Chondrocyte (in vitro differentiated cells): ENCODE measurements around the gene SUMO3. TPM values are rescaled to one million over a fixed set of nuclear protein-coding genes. Genes with fewer than 3 reads are reported as not detected.

Experiments used
- DNase-seq: peaks from one replicate; pipeline ENCODE4 v3.0.0; 2021; ENCODE audit warnings: mixed read lengths, low spot score
- H3K27ac Mint-ChIP-seq: one replicate; pipeline ENCODE4 v1.8.0; 2021; ENCODE audit warnings: mild to moderate bottlenecking, moderate library complexity, mixed read lengths; ENCODE audit not compliant: unreplicated experiment
- H3K27me3 Mint-ChIP-seq: 2 replicates; pipeline ENCODE4 v1.8.0; 2021; ENCODE audit warnings: low read depth, mixed read lengths
- H3K36me3 Mint-ChIP-seq: 2 replicates; pipeline ENCODE4 v1.8.0; 2021; ENCODE audit warnings: low read depth, mixed read lengths
- H3K4me1 Mint-ChIP-seq: 2 replicates; pipeline ENCODE4 v1.8.0; 2021; ENCODE audit warnings: low read depth, mild to moderate bottlenecking, mixed read lengths
- H3K4me3 Mint-ChIP-seq: one replicate; pipeline ENCODE4 v1.8.0; 2021; ENCODE audit warnings: mild to moderate bottlenecking, moderate library complexity, mixed read lengths; ENCODE audit not compliant: unreplicated experiment
- H3K9me3 Mint-ChIP-seq: 2 replicates; pipeline ENCODE4 v1.8.0; 2021; ENCODE audit warnings: low read depth, mixed read lengths
- CTCF ChIP-seq: fragments of 200-600 bp; sonication (generic); IDR thresholded peaks from 2 replicates; pipeline ENCODE4 v1.5.0; 2021; ENCODE audit warnings: antibody characterized with exemption, mild to moderate bottlenecking, moderate library complexity
- total RNA-seq: library from RNA; stranded (reverse); gene quantifications from 3 replicates; pipeline ENCODE4 v1.2.1, GENCODE V29; 2021

Gene SUMO3
- total RNA-seq, 1 donor from 2014 or later: 51.3 TPM

DNA sequence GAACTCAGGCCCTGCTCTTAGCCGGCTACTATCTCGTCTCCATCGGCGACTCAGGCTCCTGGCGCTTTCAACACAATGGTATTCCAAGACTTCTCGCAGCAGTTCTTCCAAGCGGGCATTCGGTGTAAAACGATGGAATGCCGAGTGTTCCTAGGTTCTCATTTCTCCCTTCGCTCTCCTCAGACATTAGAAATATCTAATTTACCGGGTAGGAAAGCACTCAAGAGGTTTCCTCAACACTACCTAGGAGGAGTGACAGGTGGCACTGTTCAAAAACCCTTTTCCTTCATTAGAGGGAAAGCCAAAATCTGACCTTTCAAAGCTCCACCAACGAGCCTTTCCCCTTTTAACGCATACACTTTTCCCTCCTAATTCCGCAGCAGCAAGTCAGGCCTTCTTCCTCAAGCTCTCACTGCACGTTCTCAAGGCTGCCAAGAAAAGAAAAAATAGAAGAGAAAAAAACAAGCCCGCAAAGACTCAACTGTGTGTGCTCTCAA, 16.8 kb downstream of the SUMO3 start:
- peak overlapping the region; percentile 94 for H3K4me3 Mint-ChIP-seq
- H3K9me3 Mint-ChIP-seq: no peaks in the 10 kb centered on the region
- peak overlapping the region; percentile 93 for H3K27ac Mint-ChIP-seq
- H3K27me3 Mint-ChIP-seq: no peaks in the 10 kb centered on the region
- H3K36me3 Mint-ChIP-seq: peaks cover 8% of the 10 kb centered on the region
- no peak for DNase-seq
- peaks cover 32% of the 10 kb centered on the region for H3K4me1 Mint-ChIP-seq
- TF ChIP-seq CTCF: peak; percentile 74

GRCh38 chr21:44800103-44800502, 17.8 kb downstream of the SUMO3 start:
- Mint-ChIP-seq H3K4me3 (peak overlapping the region; percentile 94), H3K36me3 (peaks cover 6% of the 10 kb centered on the region), H3K27ac (peak overlapping the region; percentile 10), H3K27me3 (no peaks in the 10 kb centered on the region), H3K4me1 (peaks cover 32% of the 10 kb centered on the region), H3K9me3 (no peaks in the 10 kb centered on the region)
- peak; percentile 78 for TF ChIP-seq CTCF
- no peak for DNase-seq

GRCh38 chr21:44799646-44800045, 18.2 kb downstream of the SUMO3 start:
- peak overlapping the region; percentile 94 for H3K4me3 Mint-ChIP-seq
- TF ChIP-seq CTCF: no peak
- no peak overlapping the region for H3K27ac Mint-ChIP-seq

GRCh38 chr21:44797775-44798174, 20.1 kb downstream of the SUMO3 start:
- no peak for TF ChIP-seq CTCF
- no peaks in the 10 kb centered on the region for H3K27me3 Mint-ChIP-seq

More at GRCh38 chr21:44799646-44800045, 18.2 kb downstream of the SUMO3 start:
- no peaks in the 10 kb centered on the region for H3K9me3 Mint-ChIP-seq
- no peak for DNase-seq
- peaks cover 32% of the 10 kb centered on the region for H3K4me1 Mint-ChIP-seq
- no peaks in the 10 kb centered on the region for H3K27me3 Mint-ChIP-seq
- peaks cover 4% of the 10 kb centered on the region for H3K36me3 Mint-ChIP-seq

GRCh38 chr21:44795342-44795741, 22.5 kb downstream of the SUMO3 start:
- DNase-seq: no peak
- H3K36me3 Mint-ChIP-seq: peaks cover 4% of the 10 kb centered on the region
- no peak for TF ChIP-seq CTCF
- H3K4me3 Mint-ChIP-seq: no peak overlapping the region
- H3K27ac Mint-ChIP-seq: no peak overlapping the region
- H3K4me1 Mint-ChIP-seq: peaks cover 24% of the 10 kb centered on the region
- H3K27me3 Mint-ChIP-seq: no peaks in the 10 kb centered on the region
- no peaks in the 10 kb centered on the region for H3K9me3 Mint-ChIP-seq

More at GRCh38 chr21:44797775-44798174, 20.1 kb downstream of the SUMO3 start:
- no peak for DNase-seq
- H3K9me3 Mint-ChIP-seq: no peaks in the 10 kb centered on the region
- H3K36me3 Mint-ChIP-seq: peaks cover 2% of the 10 kb centered on the region
- H3K4me1 Mint-ChIP-seq: peaks cover 37% of the 10 kb centered on the region
- H3K27ac Mint-ChIP-seq: no peak overlapping the region
- no peak overlapping the region for H3K4me3 Mint-ChIP-seq
